ENCODE measurements around the gene CHST8.

GRCh38 chr19:33796164-33796875 lies 174.6 kb downstream of the CHST8 start, which contains the start of gene KCTD15:
- TF ChIP-seq ZNF331 (CRISPR knock-in tag; IDR thresholded peaks at IDR 0.05; ENCODE audit: low read depth): no peak
- no peak for TF ChIP-seq REST (IDR thresholded peaks at IDR 0.05; ENCODE audit: unreplicated experiment)
- no peak for TF ChIP-seq CTCF (conservative IDR thresholded peaks at IDR 0.05; ENCODE audit: low read depth in 2 of 2)
- TF ChIP-seq POLR2AphosphoS5 (IDR thresholded peaks at IDR 0.05; ENCODE audit: low read depth): no peak
- TF ChIP-seq EZH2 (IDR thresholded peaks at IDR 0.05; ENCODE audit: low read depth, unreplicated experiment): no peak
- no peak for TF ChIP-seq CREB1 (CRISPR knock-in tag; IDR thresholded peaks at IDR 0.05; ENCODE audit: low read depth)
- TF ChIP-seq JUNB (IDR thresholded peaks at IDR 0.05; ENCODE audit: unreplicated experiment): no peak
- no peak for TF ChIP-seq ETS1 (IDR thresholded peaks at IDR 0.05)
- no peak for TF ChIP-seq ZNF114 (CRISPR knock-in tag; IDR thresholded peaks at IDR 0.05)

All from GM23338 (cell line).